ENCODE measurements around the gene SPTBN1. TPM values are rescaled to one million over a fixed set of nuclear protein-coding genes. Genes with fewer than 3 reads are reported as not detected.
"Not testable (repeated sequence)": the region's sequence is repeated elsewhere in the genome, so short reads cannot be mapped to it uniquely, and the experiment has no call there.

The SPTBN1 gene
- polyA plus RNA-seq, 12 donors = 161 to 371 (median 271) TPM

- no peak for DNase-seq
These were observed 67.3 kb downstream of the SPTBN1 start for GRCh38 chr2:54523324-54523959.

- DNase-seq = no peak
These were observed 68.3 kb downstream of the SPTBN1 start for GRCh38 chr2:54524226-54524991.

- no peak for DNase-seq
These were observed 69.2 kb downstream of the SPTBN1 start for GRCh38 chr2:54525321-54525720.

GRCh38 chr2:54526226-54526879 lies 70.2 kb downstream of the SPTBN1 start:
- DNase-seq = no peak

- no peak for DNase-seq
These were observed 72.3 kb downstream of the SPTBN1 start for GRCh38 chr2:54528311-54528955.

GRCh38 chr2:54529518-54529917 lies 73.4 kb downstream of the SPTBN1 start:
- DNase-seq = not testable (repeated sequence)

GRCh38 chr2:54529935-54530334 lies 73.8 kb downstream of the SPTBN1 start:
- DNase-seq = no peak

- DNase-seq = no peak
These were observed 75.4 kb downstream of the SPTBN1 start for GRCh38 chr2:54531558-54531957.

GRCh38 chr2:54534221-54534620 lies 78.1 kb downstream of the SPTBN1 start:
- no peak for DNase-seq

- no peak for DNase-seq
These were observed 78.5 kb downstream of the SPTBN1 start for GRCh38 chr2:54534625-54535024.

- no peak for DNase-seq
These were observed 79.6 kb downstream of the SPTBN1 start for GRCh38 chr2:54535599-54536195.

GRCh38 chr2:54536720-54537119 lies 80.6 kb downstream of the SPTBN1 start:
- no peak for DNase-seq

GRCh38 chr2:54538537-54538936 lies 82.4 kb downstream of the SPTBN1 start:
- DNase-seq = no peak

GRCh38 chr2:54539683-54540082 lies 83.6 kb downstream of the SPTBN1 start:
- DNase-seq = no peak

GRCh38 chr2:54540194-54540593 lies 84.1 kb downstream of the SPTBN1 start:
- no peak for DNase-seq

GRCh38 chr2:54541995-54542394 lies 85.9 kb downstream of the SPTBN1 start:
- DNase-seq = no peak

GRCh38 chr2:54543733-54544396 lies 87.7 kb downstream of the SPTBN1 start:
- DNase-seq = no peak

GRCh38 chr2:54545702-54546450 lies 89.7 kb downstream of the SPTBN1 start:
- DNase-seq = no peak

GRCh38 chr2:54546518-54546917 lies 90.4 kb downstream of the SPTBN1 start:
- no peak for DNase-seq

- no peak for DNase-seq
These were observed 91.0 kb downstream of the SPTBN1 start for GRCh38 chr2:54546923-54547720.
